Activated CD8-positive, alpha-beta T cell treated with anti-CD3 and anti-CD28 coated beads for 36 hours (primary cell): ENCODE measurements around the gene TGIF1. TPM values are rescaled to one million over a fixed set of nuclear protein-coding genes. Genes with fewer than 3 reads are reported as not detected.

Experiments used
- ATAC-seq: fragments of 200-7000 bp; cut with Tn5 transposase; one replicate; pipeline ENCODE4 v1.10.0; 2021; ENCODE audit warnings: mild to moderate bottlenecking, moderate library complexity
- CTCF ChIA-PET: fragments of 350-600 bp; sonication (Branson Sonifier 250); formaldehyde crosslinking; loops from one replicate; lab custom pipeline; 2021; ENCODE audit warnings: antibody characterized with exemption; lab: Charles Lee
- POLR2A ChIA-PET: fragments of 350-600 bp; sonication (Branson Sonifier 250); formaldehyde crosslinking; loops from one replicate; lab custom pipeline; 2021; ENCODE audit warnings: antibody characterized with exemption; lab: Charles Lee
- DNase-seq: peaks from one replicate; pipeline ENCODE4 v3.0.0-alpha.2; 2020
- H3K27ac Mint-ChIP-seq: one replicate; pipeline ENCODE4 v1.8.0; 2021; ENCODE audit warnings: mild to moderate bottlenecking, mixed read lengths
- H3K27me3 Mint-ChIP-seq: one replicate; pipeline ENCODE4 v1.8.0; 2021; ENCODE audit warnings: mixed read lengths
- H3K36me3 Mint-ChIP-seq: one replicate; pipeline ENCODE4 v1.8.0; 2021; ENCODE audit warnings: low read depth, mixed read lengths
- H3K4me1 Mint-ChIP-seq: one replicate; pipeline ENCODE4 v1.8.0; 2021; ENCODE audit warnings: low read depth, mixed read lengths
- H3K4me3 Mint-ChIP-seq: one replicate; pipeline ENCODE4 v1.8.0; 2021; ENCODE audit warnings: mild to moderate bottlenecking, moderate library complexity, mixed read lengths
- H3K9me3 Mint-ChIP-seq: one replicate; pipeline ENCODE4 v1.8.0; 2021; ENCODE audit warnings: mixed read lengths
- intact Hi-C: fragments of 100-400 bp; cut with micrococcal nuclease; formaldehyde crosslinking; loops from one replicate; pipeline ENCODE4 v1.10.0; 2022
- total RNA-seq, 2 experiments: library from RNA; stranded (reverse); gene quantifications; one replicate each; pipeline ENCODE4 v1.2.3, GENCODE V29; 2021
- TF ChIP-seq, protein P1 (sequence below): fragments of 200-600 bp; IDR thresholded peaks from one replicate; pipeline ENCODE4 v1.8.0; 2022; ENCODE audit warnings: antibody characterized with exemption, mild to moderate bottlenecking

TGIF1 gene
- total RNA-seq, 2 experiments from 2014 or later = 33.3 to 34.5 TPM

DNA sequence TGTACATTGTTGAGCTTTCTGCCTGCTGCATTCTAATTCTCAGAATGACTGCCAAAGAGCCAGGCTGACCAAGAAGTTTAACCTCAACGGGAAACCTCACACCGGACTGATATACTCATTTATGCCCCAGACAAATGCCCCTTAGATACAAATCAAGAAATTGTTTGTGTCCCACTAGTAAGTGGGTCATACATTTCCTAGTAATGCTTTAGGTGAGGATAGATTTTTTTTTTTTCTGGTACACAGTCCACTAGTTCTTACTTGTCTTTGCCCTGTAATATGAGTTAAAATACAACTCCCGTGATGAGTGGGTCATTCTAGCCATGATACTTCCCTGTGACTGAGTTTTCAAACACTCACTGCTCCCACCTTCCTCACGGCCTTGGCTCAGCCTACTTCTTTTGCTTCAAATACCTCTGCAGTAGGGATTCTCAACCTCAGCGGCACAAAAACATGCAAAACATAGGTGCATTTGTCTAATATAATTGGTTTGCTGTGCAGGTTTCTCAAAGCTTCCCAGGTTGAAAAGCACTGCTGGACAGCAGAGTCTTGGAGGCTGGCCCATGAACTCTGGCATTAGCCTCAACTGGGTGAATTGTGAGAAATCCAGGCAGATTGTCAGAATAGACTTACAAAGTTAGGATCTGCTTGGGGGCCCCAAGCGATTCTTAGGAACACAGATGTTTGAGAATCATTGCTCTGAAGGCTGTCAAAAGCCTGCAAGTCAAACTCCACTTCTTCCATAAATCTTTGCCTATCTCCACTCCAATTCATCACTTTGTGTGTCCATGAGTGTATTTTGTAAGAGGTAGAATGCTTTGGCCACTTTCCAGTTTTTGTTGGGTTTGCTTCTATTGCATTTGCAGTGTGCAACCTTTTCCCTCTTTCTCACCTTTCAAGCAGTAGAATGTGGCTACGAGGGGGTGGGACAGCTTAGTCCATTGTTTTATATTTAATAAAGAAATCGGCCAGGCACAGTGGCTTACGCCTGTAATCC is 35.5 kb downstream of the TGIF1 start:
- no peaks in the 10 kb centered on the region for H3K9me3 Mint-ChIP-seq
- intact Hi-C loops = no loop called here
- H3K27ac Mint-ChIP-seq = no peak overlapping the region
- no peak overlapping the region for H3K4me3 Mint-ChIP-seq
- H3K27me3 Mint-ChIP-seq = peaks cover 1% of the 10 kb centered on the region
- H3K36me3 Mint-ChIP-seq = no peaks in the 10 kb centered on the region
- POLR2A ChIA-PET = no interaction called here
- ATAC-seq (peak; percentile 30), DNase-seq (peak; percentile 21)
- CTCF ChIA-PET = no interaction called here
- no peaks in the 10 kb centered on the region for H3K4me1 Mint-ChIP-seq
- TF ChIP-seq, protein P1, sequence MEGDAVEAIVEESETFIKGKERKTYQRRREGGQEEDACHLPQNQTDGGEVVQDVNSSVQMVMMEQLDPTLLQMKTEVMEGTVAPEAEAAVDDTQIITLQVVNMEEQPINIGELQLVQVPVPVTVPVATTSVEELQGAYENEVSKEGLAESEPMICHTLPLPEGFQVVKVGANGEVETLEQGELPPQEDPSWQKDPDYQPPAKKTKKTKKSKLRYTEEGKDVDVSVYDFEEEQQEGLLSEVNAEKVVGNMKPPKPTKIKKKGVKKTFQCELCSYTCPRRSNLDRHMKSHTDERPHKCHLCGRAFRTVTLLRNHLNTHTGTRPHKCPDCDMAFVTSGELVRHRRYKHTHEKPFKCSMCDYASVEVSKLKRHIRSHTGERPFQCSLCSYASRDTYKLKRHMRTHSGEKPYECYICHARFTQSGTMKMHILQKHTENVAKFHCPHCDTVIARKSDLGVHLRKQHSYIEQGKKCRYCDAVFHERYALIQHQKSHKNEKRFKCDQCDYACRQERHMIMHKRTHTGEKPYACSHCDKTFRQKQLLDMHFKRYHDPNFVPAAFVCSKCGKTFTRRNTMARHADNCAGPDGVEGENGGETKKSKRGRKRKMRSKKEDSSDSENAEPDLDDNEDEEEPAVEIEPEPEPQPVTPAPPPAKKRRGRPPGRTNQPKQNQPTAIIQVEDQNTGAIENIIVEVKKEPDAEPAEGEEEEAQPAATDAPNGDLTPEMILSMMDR = no peak

DNA sequence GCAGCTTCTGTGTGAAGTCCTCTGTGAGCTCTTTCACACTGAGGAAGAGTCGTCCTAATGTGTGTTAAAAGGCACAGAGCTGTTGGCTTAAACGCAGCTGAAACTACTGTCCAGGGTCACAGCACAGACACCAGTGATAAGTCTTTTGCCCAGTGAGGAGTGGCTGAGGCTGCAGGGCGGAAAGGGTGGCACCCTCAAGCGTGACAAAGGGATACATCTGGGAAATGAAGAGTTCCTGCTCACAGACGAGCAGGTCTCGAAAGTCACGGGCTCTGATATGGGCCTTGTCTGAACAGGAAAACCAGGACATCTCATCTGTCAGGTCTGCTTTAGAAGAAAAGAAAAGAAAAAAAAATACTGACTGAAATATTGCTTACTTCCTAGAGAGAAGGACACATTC is 36.5 kb downstream of the TGIF1 start:
- Mint-ChIP-seq H3K27ac (no peak overlapping the region), H3K4me1 (no peaks in the 10 kb centered on the region)
- intact Hi-C loops = no loop called here

GRCh38 chr18:3489462-3489861 is 39.5 kb downstream of the TGIF1 start:
- intact Hi-C loops = no loop called here
- ChIA-PET CTCF (no interaction called here), POLR2A (no interaction called here)
- Mint-ChIP-seq H3K4me3 (no peak overlapping the region), H3K9me3 (no peaks in the 10 kb centered on the region), H3K36me3 (no peaks in the 10 kb centered on the region), H3K27ac (no peak overlapping the region), H3K4me1 (peaks cover 2% of the 10 kb centered on the region), H3K27me3 (peaks cover 1% of the 10 kb centered on the region)
- no peak for DNase-seq
- ATAC-seq = no peak
- TF ChIP-seq, protein P1 = no peak

More for the DNA sequence above, 36.5 kb downstream of the TGIF1 start:
- H3K4me3 Mint-ChIP-seq = no peak overlapping the region
- no peaks in the 10 kb centered on the region for H3K9me3 Mint-ChIP-seq
- POLR2A ChIA-PET = no interaction called here
- no peaks in the 10 kb centered on the region for H3K36me3 Mint-ChIP-seq
- ATAC-seq (no peak), DNase-seq (no peak)
- TF ChIP-seq, protein P1 = no peak
- peaks cover 1% of the 10 kb centered on the region for H3K27me3 Mint-ChIP-seq
- CTCF ChIA-PET = no interaction called here

DNA sequence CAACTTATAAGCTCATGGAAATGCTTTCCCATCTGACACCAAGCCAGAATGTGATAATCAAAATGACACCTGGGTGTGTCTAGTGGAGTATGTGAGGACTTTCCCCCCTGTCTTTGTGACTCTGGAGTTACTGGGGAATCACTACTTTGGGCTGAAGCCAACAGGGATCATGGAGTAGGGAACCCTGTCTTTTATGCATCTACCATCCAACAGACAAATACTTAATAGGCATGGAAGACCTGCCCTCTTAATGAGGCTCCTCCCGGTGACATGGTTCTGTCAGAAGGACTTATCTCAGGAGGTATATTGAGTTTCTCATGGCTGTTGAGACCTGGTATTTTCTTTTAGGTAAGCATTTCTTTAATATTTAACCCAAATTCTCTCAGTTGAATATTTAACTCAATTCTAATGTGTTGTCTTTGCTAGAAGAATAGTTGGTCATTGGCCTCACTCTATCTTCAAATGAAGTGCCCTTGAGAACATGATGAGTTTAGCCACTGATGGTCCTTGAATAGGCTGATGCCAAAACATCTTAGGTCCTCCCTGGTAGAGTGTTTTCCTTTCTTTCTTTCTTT is 42.1 kb downstream of the TGIF1 start:
- no peak overlapping the region for H3K27ac Mint-ChIP-seq

More for the DNA sequence above, 42.1 kb downstream of the TGIF1 start:
- intact Hi-C loops = no loop called here
- H3K27me3 Mint-ChIP-seq = peaks cover 3% of the 10 kb centered on the region
- ATAC-seq (no peak), DNase-seq (no peak)
- peaks cover 4% of the 10 kb centered on the region for H3K4me1 Mint-ChIP-seq
- no peaks in the 10 kb centered on the region for H3K9me3 Mint-ChIP-seq
- TF ChIP-seq, protein P1 = no peak
- POLR2A ChIA-PET = no interaction called here
- H3K36me3 Mint-ChIP-seq = no peaks in the 10 kb centered on the region
- no peak overlapping the region for H3K4me3 Mint-ChIP-seq
- CTCF ChIA-PET = interaction anchor here (1.0 to 2.3 kb wide), 2 partner anchors 169 to 174 kb away, joined by 4 to 6 read pairs; no protein-coding TSS in a partner anchor
